GM12892 (cell line): ENCODE measurements around the gene SUGCT.

Experiments used
- POLR2A ChIP-seq: IDR thresholded peaks from 2 replicates; pipeline ENCODE4 v1.6.1; 2011; ENCODE audit warnings: low read depth, low read length, control low read depth
- POLR2AphosphoS5 ChIP-seq: IDR thresholded peaks from 2 replicates; pipeline ENCODE4 v1.6.1; 2011; ENCODE audit warnings: low read depth, low read length, control low read depth
- TAF1 ChIP-seq: IDR thresholded peaks from 2 replicates; pipeline ENCODE4 v1.6.1; 2011; ENCODE audit warnings: low read depth, mild to moderate bottlenecking, control low read depth, low read length, borderline replicate concordance

DNA sequence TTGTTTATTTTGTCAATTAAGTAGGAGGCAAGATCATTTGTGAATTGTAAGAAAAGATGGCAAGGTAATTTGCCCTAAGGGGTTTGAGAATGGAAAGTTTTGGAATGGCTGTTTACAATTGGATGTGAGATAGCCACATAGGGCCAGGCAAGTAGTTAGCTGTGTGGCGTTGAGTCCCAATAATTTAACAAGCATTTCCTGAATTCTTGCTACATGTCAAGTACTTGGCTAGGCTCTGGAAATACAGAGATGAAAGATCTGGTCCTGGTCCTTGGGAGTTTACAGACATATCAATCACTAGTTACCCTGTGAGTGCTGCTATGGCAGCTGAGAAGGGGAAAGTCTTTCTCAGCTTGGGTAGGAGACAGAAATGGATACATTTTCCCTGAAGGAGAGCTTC is 401.6 kb downstream of the SUGCT start:
- TF ChIP-seq POLR2A = no peak
- TF ChIP-seq POLR2AphosphoS5 = no peak
- no peak for TF ChIP-seq TAF1
